ENCODE data around the gene PBX4.

DNA sequence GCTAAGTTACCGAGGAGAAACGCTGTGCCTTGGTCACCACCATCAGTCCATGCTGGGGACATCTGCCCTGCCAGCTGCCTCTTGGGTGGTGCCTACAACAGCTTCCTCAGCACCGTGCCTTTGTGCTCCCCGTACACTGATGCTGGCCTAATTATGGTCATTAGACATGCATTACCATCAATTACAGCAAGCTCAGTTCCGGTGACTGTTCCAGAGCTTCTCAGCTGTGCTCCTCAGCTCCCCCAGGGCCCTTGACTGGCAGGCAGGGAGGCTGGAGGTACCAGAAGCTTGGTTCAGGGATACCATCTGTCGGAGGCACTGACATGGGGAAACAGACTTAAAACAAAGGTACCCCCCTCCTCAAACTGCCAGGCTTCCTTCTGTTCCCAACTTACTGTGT is 40.2 kb downstream of the PBX4 start:
- TF ChIP-seq, protein P1, sequence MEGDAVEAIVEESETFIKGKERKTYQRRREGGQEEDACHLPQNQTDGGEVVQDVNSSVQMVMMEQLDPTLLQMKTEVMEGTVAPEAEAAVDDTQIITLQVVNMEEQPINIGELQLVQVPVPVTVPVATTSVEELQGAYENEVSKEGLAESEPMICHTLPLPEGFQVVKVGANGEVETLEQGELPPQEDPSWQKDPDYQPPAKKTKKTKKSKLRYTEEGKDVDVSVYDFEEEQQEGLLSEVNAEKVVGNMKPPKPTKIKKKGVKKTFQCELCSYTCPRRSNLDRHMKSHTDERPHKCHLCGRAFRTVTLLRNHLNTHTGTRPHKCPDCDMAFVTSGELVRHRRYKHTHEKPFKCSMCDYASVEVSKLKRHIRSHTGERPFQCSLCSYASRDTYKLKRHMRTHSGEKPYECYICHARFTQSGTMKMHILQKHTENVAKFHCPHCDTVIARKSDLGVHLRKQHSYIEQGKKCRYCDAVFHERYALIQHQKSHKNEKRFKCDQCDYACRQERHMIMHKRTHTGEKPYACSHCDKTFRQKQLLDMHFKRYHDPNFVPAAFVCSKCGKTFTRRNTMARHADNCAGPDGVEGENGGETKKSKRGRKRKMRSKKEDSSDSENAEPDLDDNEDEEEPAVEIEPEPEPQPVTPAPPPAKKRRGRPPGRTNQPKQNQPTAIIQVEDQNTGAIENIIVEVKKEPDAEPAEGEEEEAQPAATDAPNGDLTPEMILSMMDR (IDR thresholded peaks at IDR 0.05), result no peak
- TF ChIP-seq POLR2A (IDR thresholded peaks at IDR 0.05), result no peak

Data from tibial nerve (tissue), 3 donors.